Keratinocyte (primary cell): ENCODE measurements around the gene DGKQ.

ENCODE experiments used
- CTCF ChIP-seq, 3 experiments: IDR thresholded peaks in 1 of 3; conservative IDR thresholded peaks in 1 of 3; optimal IDR thresholded peaks in 1 of 3; 2 replicates in 2 of 3; 3 replicates in 1 of 3; pipeline versions ENCODE3 to v1.5.1; 2011; ENCODE audit warnings: low read length in 3 of 3, mild to moderate bottlenecking in 3 of 3, moderate library complexity in 2 of 3, control low read depth in 1 of 3, inconsistent platforms in 1 of 3; ENCODE audit not compliant: insufficient read depth in 2 of 3; ENCODE audit errors: extremely low read depth in 1 of 3
- EZH2 ChIP-seq: IDR thresholded peaks from one replicate; pipeline ENCODE4 v1.6.1; 2012; ENCODE audit warnings: inconsistent platforms, mild to moderate bottlenecking, low read length, moderate library complexity

GRCh38 chr4:971666-972500 lies 1.5 kb downstream of the DGKQ start:
- TF ChIP-seq CTCF (optimal IDR thresholded peaks at IDR 0.05 in 1 of 3, IDR thresholded peaks at IDR 0.05 in 1 of 3, conservative IDR thresholded peaks at IDR 0.05 in 1 of 3; ENCODE audit: extremely low read depth in 1 of 3, insufficient read depth in 2 of 3, low read length in 3 of 3) (no peak), EZH2 (no peak)
